ENCODE measurements around the gene HAAO. TPM values are rescaled to one million over a fixed set of nuclear protein-coding genes. Genes with fewer than 3 reads are reported as not detected.

HAAO gene
- total RNA-seq (2021; fragmentation: NEBNext Ultra II Directional; extraction: Animal tissue kit (Norgen Biotek cat#: 25700)), result under 1 TPM in 4 of 6 experiments, not detected in 2; 0.30 to 0.58 (median 0.47) TPM
- long read RNA-seq, result 0 reads

- H3K4me3 Mint-ChIP-seq, result peak within 1 kb of the TSS; percentile 73
- DNase-seq, result no peak
- peak; percentile 25; the same call in 1 of the 2 replicates for TF ChIP-seq CTCF (IDR thresholded peaks at IDR 0.05)
- peaks cover 35% of the 10 kb centered on the region for H3K4me1 Mint-ChIP-seq (ENCODE audit: low read depth)
- no peak within 1 kb of the TSS for H3K27ac Mint-ChIP-seq
- H3K27me3 Mint-ChIP-seq (ENCODE audit: insufficient read depth), result peaks cover 38% of the 10 kb centered on the region
- 0 out of 2 replicates have a peak, but pooled peaks cover 7% of the 10 kb centered on the region for H3K36me3 Mint-ChIP-seq (ENCODE audit: low read depth)
- no peaks in the 10 kb centered on the region for H3K9me3 Mint-ChIP-seq
Measured at GRCh38 chr2:42792583-42793333, at the start of gene HAAO. Gene HAAO, minus strand, starts transcription at chr2:42792583. Its CDS starts 47 bp downstream, at chr2:42792536.

GRCh38 chr2:42841344-42841743 lies 49.0 kb upstream of the HAAO start:
- H3K27ac Mint-ChIP-seq, result no peak overlapping the region
- H3K4me1 Mint-ChIP-seq (ENCODE audit: low read depth), result peaks cover 54% of the 10 kb centered on the region
- no peak for DNase-seq
- H3K36me3 Mint-ChIP-seq (ENCODE audit: low read depth), result peaks cover 5% of the 10 kb centered on the region
- no peaks in the 10 kb centered on the region for H3K9me3 Mint-ChIP-seq
- H3K27me3 Mint-ChIP-seq (ENCODE audit: insufficient read depth), result no peaks in the 10 kb centered on the region; the same call in 1 of the 2 replicates
- no peak overlapping the region for H3K4me3 Mint-ChIP-seq
- TF ChIP-seq CTCF (IDR thresholded peaks at IDR 0.05), result no peak

- Mint-ChIP-seq H3K36me3 (ENCODE audit: low read depth) (peaks cover 11% of the 10 kb centered on the region), H3K9me3 (no peaks in the 10 kb centered on the region), H3K4me3 (no peak overlapping the region), H3K27me3 (ENCODE audit: insufficient read depth) (peaks cover 2% of the 10 kb centered on the region; the same call in 1 of the 2 replicates), H3K4me1 (ENCODE audit: low read depth) (peaks cover 57% of the 10 kb centered on the region), H3K27ac (no peak overlapping the region)
- no peak for TF ChIP-seq CTCF (IDR thresholded peaks at IDR 0.05)
- no peak for DNase-seq
Measured at GRCh38 chr2:42840760-42841159, 48.4 kb upstream of the HAAO start.

- peaks cover 14% of the 10 kb centered on the region for H3K36me3 Mint-ChIP-seq (ENCODE audit: low read depth)
- H3K27me3 Mint-ChIP-seq (ENCODE audit: insufficient read depth), result peaks cover 2% of the 10 kb centered on the region; the same call in 1 of the 2 replicates
- no peak overlapping the region for H3K4me3 Mint-ChIP-seq
- no peak for DNase-seq
- no peaks in the 10 kb centered on the region for H3K9me3 Mint-ChIP-seq
- no peak for TF ChIP-seq CTCF (IDR thresholded peaks at IDR 0.05)
- H3K4me1 Mint-ChIP-seq (ENCODE audit: low read depth), result peaks cover 56% of the 10 kb centered on the region
- H3K27ac Mint-ChIP-seq, result no peak overlapping the region
Measured at GRCh38 chr2:42839809-42840501, 47.6 kb upstream of the HAAO start.

- Mint-ChIP-seq H3K4me3 (no peak overlapping the region), H3K4me1 (ENCODE audit: low read depth) (peaks cover 40% of the 10 kb centered on the region)
- no peak for TF ChIP-seq CTCF (IDR thresholded peaks at IDR 0.05)
Measured at GRCh38 chr2:42838133-42838532, 45.8 kb upstream of the HAAO start.

More at GRCh38 chr2:42838133-42838532, 45.8 kb upstream of the HAAO start:
- H3K27me3 Mint-ChIP-seq (ENCODE audit: insufficient read depth), result peaks cover 2% of the 10 kb centered on the region; the same call in 1 of the 2 replicates
- H3K27ac Mint-ChIP-seq, result no peak overlapping the region
- no peaks in the 10 kb centered on the region for H3K9me3 Mint-ChIP-seq
- peaks cover 14% of the 10 kb centered on the region for H3K36me3 Mint-ChIP-seq (ENCODE audit: low read depth)
- no peak for DNase-seq

All from HFFc6 (cell line).